ENCODE results near the gene GPR68.
"Not testable (repeated sequence)": the region's sequence is repeated elsewhere in the genome, so short reads cannot be mapped to it uniquely, and the experiment has no call there.

The GPR68 gene

GRCh38 chr14:91270188-91270587, 25.7 kb upstream of the GPR68 start:
- no peaks in the 10 kb centered on the region for H3K9me3 ChIP-seq (ENCODE audit: low read depth, low read length)
- no peak overlapping the region for H3K9ac ChIP-seq (ENCODE audit: insufficient read length)
- H3K4me3 ChIP-seq, result no peak overlapping the region
- H3K27ac ChIP-seq, result no peak overlapping the region
- no peak for DNase-seq (ENCODE audit: low read depth, low spot score)
- H3K36me3 ChIP-seq (ENCODE audit: insufficient read depth, low read length), result no peaks in the 10 kb centered on the region; the same call in 1 of the 2 replicates
- no peak for TF ChIP-seq EZH2 (IDR thresholded peaks at IDR 0.05)
- no peak for TF ChIP-seq FOXP2 (optimal IDR thresholded peaks at IDR 0.05; ENCODE audit: control extremely low read depth, extremely low read length, insufficient read depth)
- no peak for TF ChIP-seq POLR2AphosphoS5 (IDR thresholded peaks at IDR 0.05; ENCODE audit: borderline replicate concordance, low read depth, low read length)

- no peaks in the 10 kb centered on the region; the same call in 1 of the 2 replicates for H3K36me3 ChIP-seq (ENCODE audit: insufficient read depth, low read length)
- no peak overlapping the region for H3K4me3 ChIP-seq
- no peak overlapping the region for H3K27ac ChIP-seq
- no peak overlapping the region for H3K9ac ChIP-seq (ENCODE audit: insufficient read length)
- DNase-seq (ENCODE audit: low read depth, low spot score), result no peak
- H3K9me3 ChIP-seq (ENCODE audit: low read depth, low read length), result no peaks in the 10 kb centered on the region
- TF ChIP-seq POLR2AphosphoS5 (IDR thresholded peaks at IDR 0.05; ENCODE audit: borderline replicate concordance, low read depth, low read length) (no peak), FOXP2 (optimal IDR thresholded peaks at IDR 0.05; ENCODE audit: control extremely low read depth, extremely low read length, insufficient read depth) (no peak), EZH2 (IDR thresholded peaks at IDR 0.05) (no peak)
These were observed 24.8 kb upstream of the GPR68 start for GRCh38 chr14:91269076-91269991.

DNA sequence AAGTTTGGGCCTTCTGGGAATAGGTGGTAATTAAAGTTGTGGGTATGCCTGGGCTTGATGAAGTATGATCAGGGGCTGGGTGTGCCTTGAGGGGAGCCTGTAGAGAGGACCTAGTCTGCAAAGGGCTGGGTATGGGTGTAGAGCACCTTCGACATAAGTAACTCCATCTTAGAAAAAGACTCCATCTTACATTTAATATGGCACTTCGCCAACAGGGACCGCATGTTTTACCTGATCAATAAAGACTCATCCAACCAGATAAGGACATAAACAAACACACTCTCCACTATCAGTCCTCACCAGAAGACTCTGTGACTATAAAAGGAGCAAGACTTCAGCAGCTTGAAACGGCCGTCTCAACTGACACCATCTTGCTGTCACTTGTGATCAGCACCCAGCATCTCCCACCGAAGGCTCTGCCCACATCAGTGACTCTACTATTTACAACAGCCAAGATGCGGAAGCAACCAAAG, 23.5 kb upstream of the GPR68 start:
- no peak overlapping the region for H3K4me3 ChIP-seq
- no peaks in the 10 kb centered on the region for H3K9me3 ChIP-seq (ENCODE audit: low read depth, low read length)
- H3K9ac ChIP-seq (ENCODE audit: insufficient read length), result no peak overlapping the region
- TF ChIP-seq EZH2 (IDR thresholded peaks at IDR 0.05) (no peak), FOXP2 (optimal IDR thresholded peaks at IDR 0.05; ENCODE audit: control extremely low read depth, extremely low read length, insufficient read depth) (no peak), POLR2AphosphoS5 (IDR thresholded peaks at IDR 0.05; ENCODE audit: borderline replicate concordance, low read depth, low read length) (no peak)
- H3K36me3 ChIP-seq (ENCODE audit: insufficient read depth, low read length), result no peaks in the 10 kb centered on the region; the same call in 1 of the 2 replicates
- DNase-seq (ENCODE audit: low read depth, low spot score), result no peak
- H3K27ac ChIP-seq, result no peak overlapping the region

DNA sequence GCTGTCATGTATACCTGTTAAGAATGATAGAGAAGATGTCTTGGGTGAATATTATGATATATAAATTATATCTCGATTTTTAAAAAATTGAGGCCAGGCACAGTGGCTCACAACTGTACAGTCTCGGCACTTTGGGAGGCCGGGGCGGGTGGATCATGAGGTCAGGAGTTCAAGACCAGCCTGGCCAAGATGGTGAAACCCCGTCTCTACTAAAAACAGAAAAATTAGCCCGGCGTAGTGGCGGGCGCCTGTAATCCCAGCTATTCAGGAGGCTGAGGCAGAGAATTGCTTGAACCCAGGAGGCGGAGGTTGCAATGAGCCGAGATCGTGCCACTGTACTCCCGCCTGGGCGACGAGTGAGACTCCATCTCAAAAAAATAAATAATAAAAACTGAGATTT, 21.8 kb upstream of the GPR68 start:
- H3K9ac ChIP-seq (ENCODE audit: insufficient read length); H3K36me3 ChIP-seq (ENCODE audit: insufficient read depth, low read length); H3K9me3 ChIP-seq (ENCODE audit: low read depth, low read length); DNase-seq (ENCODE audit: low read depth, low spot score); H3K4me3 ChIP-seq; H3K27ac ChIP-seq: not testable (repeated sequence)

DNA sequence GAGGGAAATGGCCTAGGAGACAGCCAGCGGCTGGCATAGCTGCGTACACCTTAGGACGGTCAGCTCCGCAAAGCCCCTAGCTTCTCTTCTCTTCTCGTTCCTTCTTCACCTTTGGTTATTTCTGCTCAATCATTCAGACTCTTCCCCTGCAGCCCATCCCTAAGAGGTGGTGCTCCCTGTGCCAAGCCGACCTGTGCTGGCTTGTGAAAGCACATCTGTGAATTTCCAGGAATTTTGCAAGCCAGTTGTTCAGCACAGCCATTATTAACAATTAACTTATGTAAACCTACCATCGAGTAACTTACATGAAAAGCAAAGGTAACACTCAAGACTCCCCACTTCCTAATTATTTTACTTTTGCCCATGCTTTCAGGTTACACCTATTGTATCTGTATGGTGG, 20.9 kb upstream of the GPR68 start:
- no peak overlapping the region for H3K27ac ChIP-seq
- TF ChIP-seq FOXP2 (optimal IDR thresholded peaks at IDR 0.05; ENCODE audit: control extremely low read depth, extremely low read length, insufficient read depth) (no peak), EZH2 (IDR thresholded peaks at IDR 0.05) (no peak), POLR2AphosphoS5 (IDR thresholded peaks at IDR 0.05; ENCODE audit: borderline replicate concordance, low read depth, low read length) (no peak)
- H3K36me3 ChIP-seq (ENCODE audit: insufficient read depth, low read length), result no peaks in the 10 kb centered on the region
- H3K9ac ChIP-seq (ENCODE audit: insufficient read length), result no peak overlapping the region
- no peaks in the 10 kb centered on the region for H3K9me3 ChIP-seq (ENCODE audit: low read depth, low read length)
- no peak for DNase-seq (ENCODE audit: low read depth, low spot score)
- H3K4me3 ChIP-seq, result no peak overlapping the region

DNA sequence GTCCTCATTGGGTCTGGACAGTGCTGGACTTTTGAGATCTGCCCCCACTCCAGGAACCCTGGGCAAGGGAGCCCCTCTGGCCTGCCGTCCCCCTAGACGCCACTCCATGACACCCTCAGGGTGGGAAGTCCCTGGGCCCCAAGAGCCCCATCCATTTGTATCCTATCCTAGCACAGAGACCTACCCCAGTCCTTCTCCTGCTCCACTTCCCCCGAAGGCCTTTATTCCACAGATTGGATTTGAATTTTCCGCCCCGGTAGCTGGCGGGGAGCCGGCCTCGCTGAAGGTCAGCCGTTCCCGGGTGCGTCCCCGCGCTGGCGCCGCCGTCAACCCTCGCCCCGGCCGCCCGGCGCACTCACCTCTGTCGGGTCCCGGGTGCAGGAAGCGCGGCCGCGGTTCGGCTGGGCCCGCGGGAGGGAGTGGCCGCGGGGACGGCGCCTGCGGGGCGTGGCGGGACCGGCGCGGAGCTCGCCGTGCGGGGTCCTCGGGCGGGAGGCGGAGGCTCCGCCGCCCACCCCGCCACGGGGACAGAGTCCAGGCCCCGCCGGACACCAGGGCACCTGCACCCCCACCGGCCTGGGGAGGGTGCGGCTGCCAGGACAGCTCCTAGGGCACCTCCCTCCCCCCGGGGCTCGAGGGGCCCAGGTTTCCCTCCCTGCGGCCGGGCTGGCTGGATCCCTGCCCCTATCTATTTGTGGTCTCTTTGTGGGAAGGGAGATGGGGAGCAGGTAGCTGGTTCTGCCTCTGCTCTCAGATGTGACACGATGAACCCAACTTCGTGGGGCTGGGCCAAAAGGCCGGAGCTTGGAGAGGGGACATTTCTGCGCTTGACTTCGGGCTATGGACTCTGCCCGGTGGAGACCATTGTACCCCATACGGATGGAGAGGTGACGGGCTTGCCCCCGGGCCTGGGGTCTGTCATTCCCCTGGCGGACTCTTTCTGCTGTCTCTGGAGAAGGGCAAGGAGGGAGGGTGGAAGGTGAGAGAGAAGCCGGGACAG, 19.9 kb upstream of the GPR68 start:
- H3K36me3 ChIP-seq (ENCODE audit: insufficient read depth, low read length), result no peaks in the 10 kb centered on the region
- no peak overlapping the region for H3K27ac ChIP-seq
- no peak overlapping the region for H3K9ac ChIP-seq (ENCODE audit: insufficient read length)
- H3K9me3 ChIP-seq (ENCODE audit: low read depth, low read length), result no peaks in the 10 kb centered on the region
- DNase-seq (ENCODE audit: low read depth, low spot score), result no peak
- no peak overlapping the region for H3K4me3 ChIP-seq
- TF ChIP-seq POLR2AphosphoS5 (IDR thresholded peaks at IDR 0.05; ENCODE audit: borderline replicate concordance, low read depth, low read length), result no peak
- TF ChIP-seq FOXP2 (optimal IDR thresholded peaks at IDR 0.05; ENCODE audit: control extremely low read depth, extremely low read length, insufficient read depth), result no peak
- TF ChIP-seq EZH2 (IDR thresholded peaks at IDR 0.05), result no peak

DNA sequence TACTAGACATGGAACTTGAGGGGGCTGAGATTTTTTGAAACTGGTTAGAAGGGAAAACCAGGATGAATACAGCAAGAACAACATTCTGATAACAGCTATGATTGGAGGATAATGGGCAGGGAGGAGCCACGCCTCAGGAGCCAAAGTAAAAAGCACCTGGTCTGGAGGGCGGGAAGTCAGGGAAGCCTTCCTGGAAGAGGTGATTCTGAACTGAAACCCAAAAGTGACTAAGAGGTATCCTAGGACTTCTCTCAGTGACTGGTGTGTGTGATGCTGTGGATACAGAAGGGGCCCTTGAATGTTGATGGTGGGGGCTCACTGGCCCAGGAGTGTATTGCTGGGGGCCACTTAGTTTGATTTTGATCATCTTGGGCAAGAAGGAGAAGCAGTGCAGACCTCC, 18.8 kb upstream of the GPR68 start:
- H3K36me3 ChIP-seq (ENCODE audit: insufficient read depth, low read length), result no peaks in the 10 kb centered on the region
- no peak overlapping the region for H3K9ac ChIP-seq (ENCODE audit: insufficient read length)
- TF ChIP-seq POLR2AphosphoS5 (IDR thresholded peaks at IDR 0.05; ENCODE audit: borderline replicate concordance, low read depth, low read length), result no peak
- no peak for TF ChIP-seq EZH2 (IDR thresholded peaks at IDR 0.05)
- TF ChIP-seq FOXP2 (optimal IDR thresholded peaks at IDR 0.05; ENCODE audit: control extremely low read depth, extremely low read length, insufficient read depth), result no peak
- H3K27ac ChIP-seq, result no peak overlapping the region
- no peak overlapping the region for H3K4me3 ChIP-seq
- H3K9me3 ChIP-seq (ENCODE audit: low read depth, low read length), result no peaks in the 10 kb centered on the region
- no peak for DNase-seq (ENCODE audit: low read depth, low spot score)

DNA sequence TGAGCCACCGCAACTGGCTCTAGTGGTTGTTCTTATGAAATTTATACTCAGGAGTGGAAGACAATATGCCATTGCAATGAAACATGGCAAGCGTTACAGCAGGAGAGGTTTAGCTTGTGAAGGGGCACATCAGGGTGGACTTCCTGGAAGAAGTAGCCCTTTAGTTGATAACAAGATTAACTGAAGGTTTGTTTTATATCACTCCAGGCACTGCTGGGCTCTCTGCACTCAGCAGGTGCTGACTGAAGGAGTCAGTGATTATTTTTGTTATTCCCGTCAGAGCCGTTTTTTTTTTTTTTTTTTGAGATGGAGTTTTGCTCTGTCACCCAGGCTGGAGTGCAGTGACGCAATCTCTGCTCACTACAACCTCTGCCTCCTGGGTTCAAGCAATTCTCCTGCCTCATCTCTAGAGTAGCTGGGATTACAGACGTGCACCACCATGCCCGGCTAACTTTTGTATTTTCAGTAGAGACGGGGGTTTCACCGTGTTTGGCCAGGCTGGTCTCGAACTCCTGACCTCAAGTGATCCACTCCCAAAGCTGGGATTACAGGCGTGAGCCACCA, 17.6 kb upstream of the GPR68 start:
- Histone ChIP-seq H3K36me3 (ENCODE audit: insufficient read depth, low read length) (no peaks in the 10 kb centered on the region), H3K9me3 (ENCODE audit: low read depth, low read length) (no peaks in the 10 kb centered on the region), H3K27ac (no peak overlapping the region), H3K9ac (ENCODE audit: insufficient read length) (no peak overlapping the region), H3K4me3 (no peak overlapping the region)
- no peak for TF ChIP-seq EZH2 (IDR thresholded peaks at IDR 0.05)
- DNase-seq (ENCODE audit: low read depth, low spot score), result no peak
